ENCODE data around the gene TCHH. TPM values are rescaled to one million over a fixed set of nuclear protein-coding genes. Genes with fewer than 3 reads are reported as not detected.

Gene TCHH
- total RNA-seq, 1 donor from 2014 or later = not detected

DNA sequence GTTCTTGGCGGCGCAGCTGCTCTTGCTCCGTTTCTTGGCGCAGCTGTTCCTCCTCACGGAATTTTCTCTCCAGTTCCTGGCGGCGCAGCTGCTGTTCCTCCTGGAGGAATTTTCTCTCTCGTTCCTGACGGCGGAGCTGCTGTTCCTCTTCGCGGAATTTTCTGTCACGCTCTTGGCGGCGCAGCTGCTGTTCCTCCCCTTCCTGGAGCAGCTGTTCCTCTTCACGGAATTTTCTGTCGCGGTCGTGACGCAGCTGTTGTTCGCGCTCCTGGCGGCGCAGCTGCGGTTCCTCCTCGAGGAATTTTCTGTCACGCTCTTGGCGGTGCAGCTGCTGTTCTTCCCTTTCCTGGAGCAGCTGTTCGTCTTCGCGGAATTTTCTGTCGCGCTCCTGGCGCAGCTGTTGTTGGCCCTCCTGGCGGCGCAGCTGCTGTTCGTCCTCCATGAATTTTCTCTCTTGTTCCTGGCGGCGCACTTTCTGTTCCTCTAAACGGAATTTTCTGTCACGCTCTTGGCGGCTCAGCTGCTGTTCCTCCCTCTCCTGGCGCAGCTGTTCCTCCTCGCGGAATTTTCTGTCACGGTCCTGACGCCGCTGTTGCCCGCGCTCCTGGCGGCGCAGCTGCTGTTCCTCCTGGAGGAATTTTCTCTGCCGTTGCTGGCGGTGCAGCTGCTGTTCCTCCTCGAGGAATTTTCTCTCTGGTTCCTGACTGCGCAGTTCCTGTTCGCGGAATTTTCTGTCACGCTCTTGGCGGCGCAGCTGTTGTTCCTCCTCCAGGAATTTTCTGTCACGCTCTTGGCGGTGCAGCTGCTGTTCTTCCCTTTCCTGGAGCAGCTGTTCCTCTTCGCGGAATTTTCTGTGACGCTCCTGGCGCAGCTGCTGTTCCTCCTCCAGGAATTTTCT, 7.0 kb downstream of the TCHH start:
- peak overlapping the region; percentile 52 for H3K4me3 Mint-ChIP-seq (ENCODE audit: unreplicated experiment)
- peaks cover 5% of the 10 kb centered on the region for H3K36me3 Mint-ChIP-seq (ENCODE audit: low read depth)
- TF ChIP-seq, protein P1, sequence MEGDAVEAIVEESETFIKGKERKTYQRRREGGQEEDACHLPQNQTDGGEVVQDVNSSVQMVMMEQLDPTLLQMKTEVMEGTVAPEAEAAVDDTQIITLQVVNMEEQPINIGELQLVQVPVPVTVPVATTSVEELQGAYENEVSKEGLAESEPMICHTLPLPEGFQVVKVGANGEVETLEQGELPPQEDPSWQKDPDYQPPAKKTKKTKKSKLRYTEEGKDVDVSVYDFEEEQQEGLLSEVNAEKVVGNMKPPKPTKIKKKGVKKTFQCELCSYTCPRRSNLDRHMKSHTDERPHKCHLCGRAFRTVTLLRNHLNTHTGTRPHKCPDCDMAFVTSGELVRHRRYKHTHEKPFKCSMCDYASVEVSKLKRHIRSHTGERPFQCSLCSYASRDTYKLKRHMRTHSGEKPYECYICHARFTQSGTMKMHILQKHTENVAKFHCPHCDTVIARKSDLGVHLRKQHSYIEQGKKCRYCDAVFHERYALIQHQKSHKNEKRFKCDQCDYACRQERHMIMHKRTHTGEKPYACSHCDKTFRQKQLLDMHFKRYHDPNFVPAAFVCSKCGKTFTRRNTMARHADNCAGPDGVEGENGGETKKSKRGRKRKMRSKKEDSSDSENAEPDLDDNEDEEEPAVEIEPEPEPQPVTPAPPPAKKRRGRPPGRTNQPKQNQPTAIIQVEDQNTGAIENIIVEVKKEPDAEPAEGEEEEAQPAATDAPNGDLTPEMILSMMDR (IDR thresholded peaks at IDR 0.05) = no peak
- H3K9me3 Mint-ChIP-seq (ENCODE audit: low read depth) = peaks cover 11% of the 10 kb centered on the region
- no peaks in the 10 kb centered on the region for H3K4me1 Mint-ChIP-seq (ENCODE audit: low read depth)
- H3K27me3 Mint-ChIP-seq (ENCODE audit: low read depth) = peaks cover 17% of the 10 kb centered on the region
- DNase-seq (ENCODE audit: low spot score) = no peak
- H3K27ac Mint-ChIP-seq (ENCODE audit: unreplicated experiment) = no peak overlapping the region

DNA sequence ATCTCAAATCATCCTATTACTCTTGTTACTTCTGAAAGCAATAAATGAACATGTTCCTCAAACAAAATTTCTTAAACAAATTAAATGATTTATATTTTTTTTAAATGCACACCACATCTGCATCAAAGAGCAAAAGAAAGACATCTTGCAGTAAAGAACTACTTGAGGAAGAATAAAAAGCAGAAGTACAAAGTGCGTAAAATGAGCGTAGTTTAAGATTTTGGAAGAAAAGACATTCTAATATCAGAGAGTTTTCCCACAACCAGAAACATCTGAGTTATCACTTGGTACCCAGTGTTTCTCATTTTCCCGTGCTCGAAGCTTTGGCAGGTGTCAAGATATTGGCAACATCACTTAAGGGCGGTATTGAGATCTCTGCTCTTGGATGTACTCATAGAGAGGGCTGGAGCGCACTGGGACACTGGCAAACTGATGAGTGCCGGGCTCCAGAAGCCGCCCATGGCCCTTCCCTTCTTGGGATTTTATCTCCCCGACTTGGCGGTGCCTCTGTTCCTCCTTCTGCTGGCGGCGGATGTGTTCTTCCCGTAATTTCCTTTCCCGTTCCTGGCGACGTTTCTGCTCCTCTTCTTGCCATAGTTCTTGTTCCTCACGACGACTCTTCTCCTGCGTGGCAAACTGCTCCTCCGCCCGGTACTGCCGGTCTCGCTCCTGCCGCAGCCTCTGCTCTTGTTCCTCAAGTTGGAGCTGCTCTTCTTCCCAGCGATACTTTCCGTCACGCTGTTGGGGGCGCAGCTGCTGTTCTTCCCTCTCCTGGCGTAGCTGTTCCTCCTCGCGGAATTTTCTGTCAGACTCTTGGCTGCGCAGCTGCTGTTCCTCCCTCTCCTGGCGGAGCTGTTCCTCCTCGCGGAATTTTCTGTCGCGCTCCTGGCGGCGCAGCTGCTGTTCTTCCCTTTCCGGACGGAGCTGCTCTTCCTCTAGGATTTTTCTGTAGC, 7.9 kb downstream of the TCHH start:
- H3K9me3 Mint-ChIP-seq (ENCODE audit: low read depth) = peaks cover 11% of the 10 kb centered on the region
- peaks cover 5% of the 10 kb centered on the region for H3K36me3 Mint-ChIP-seq (ENCODE audit: low read depth)
- no peak overlapping the region for H3K27ac Mint-ChIP-seq (ENCODE audit: unreplicated experiment)
- peak overlapping the region; percentile 52 for H3K4me3 Mint-ChIP-seq (ENCODE audit: unreplicated experiment)
- DNase-seq (ENCODE audit: low spot score) = no peak
- no peaks in the 10 kb centered on the region for H3K4me1 Mint-ChIP-seq (ENCODE audit: low read depth)
- peaks cover 21% of the 10 kb centered on the region for H3K27me3 Mint-ChIP-seq (ENCODE audit: low read depth)
- TF ChIP-seq, protein P1 (IDR thresholded peaks at IDR 0.05) = no peak

DNA sequence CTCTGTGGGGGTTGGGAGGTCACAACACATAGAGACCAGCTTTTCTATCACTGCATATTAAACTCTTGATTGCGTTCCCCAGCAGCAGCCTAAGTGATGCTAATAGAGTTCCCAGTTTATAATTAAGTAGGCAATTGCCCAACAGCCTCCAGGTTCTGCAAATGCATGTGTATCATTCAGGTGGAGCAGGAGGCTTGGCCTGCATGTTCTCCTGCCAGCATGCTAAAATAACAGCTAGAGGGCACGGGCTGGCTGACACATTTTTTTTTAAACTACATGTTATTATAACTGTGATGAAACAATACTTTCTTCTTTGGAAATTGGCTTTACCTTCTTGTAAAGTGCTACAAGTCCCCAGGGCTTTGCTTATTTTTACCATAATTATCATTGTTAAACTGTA, 10.4 kb downstream of the TCHH start:
- Mint-ChIP-seq H3K27me3 (ENCODE audit: low read depth) (peaks cover 36% of the 10 kb centered on the region), H3K27ac (ENCODE audit: unreplicated experiment) (no peak overlapping the region), H3K36me3 (ENCODE audit: low read depth) (peaks cover 5% of the 10 kb centered on the region), H3K4me1 (ENCODE audit: low read depth) (no peaks in the 10 kb centered on the region), H3K9me3 (ENCODE audit: low read depth) (peaks cover 11% of the 10 kb centered on the region), H3K4me3 (ENCODE audit: unreplicated experiment) (no peak overlapping the region)
- no peak for DNase-seq (ENCODE audit: low spot score)
- TF ChIP-seq, protein P1 (IDR thresholded peaks at IDR 0.05) = no peak

DNA sequence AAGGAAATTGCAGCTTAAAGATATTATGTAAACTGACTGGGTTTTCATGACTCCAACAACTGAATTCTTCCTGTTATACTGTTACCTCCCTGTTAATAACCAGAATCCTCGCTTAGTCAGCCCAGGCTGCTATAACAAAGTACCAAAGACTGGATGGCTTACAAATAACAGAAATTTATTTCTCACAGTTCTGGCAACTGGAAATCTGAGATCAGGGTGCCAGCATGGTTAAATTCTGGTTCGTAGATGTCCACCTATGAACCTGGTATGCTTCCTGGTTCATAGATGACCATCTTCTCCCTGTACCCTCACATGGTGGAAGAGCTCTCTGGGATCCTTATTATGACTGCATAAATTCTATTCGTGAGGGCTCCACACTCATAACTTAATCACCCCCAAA, 18.3 kb downstream of the TCHH start:
- Mint-ChIP-seq H3K27ac (ENCODE audit: unreplicated experiment) (no peak overlapping the region), H3K27me3 (ENCODE audit: low read depth) (peaks cover 29% of the 10 kb centered on the region), H3K36me3 (ENCODE audit: low read depth) (no peaks in the 10 kb centered on the region), H3K9me3 (ENCODE audit: low read depth) (peaks cover 15% of the 10 kb centered on the region), H3K4me3 (ENCODE audit: unreplicated experiment) (no peak overlapping the region), H3K4me1 (ENCODE audit: low read depth) (no peaks in the 10 kb centered on the region)
- TF ChIP-seq, protein P1 (IDR thresholded peaks at IDR 0.05) = no peak
- no peak for DNase-seq (ENCODE audit: low spot score)

Measured in chondrocyte (in vitro differentiated cells).